AG04449 (cell line): Measurements from ENCODE around the gene CDK5RAP3.
"Not testable (repeated sequence)": the region's sequence is repeated elsewhere in the genome, so short reads cannot be mapped to it uniquely, and the experiment has no call there.

Experiments used
- CTCF ChIA-PET: fragments of 350-600 bp; formaldehyde crosslinking; extraction: SDS; loops from one replicate; lab custom pipeline; 2021; ENCODE audit warnings: antibody characterized with exemption; lab: Yijun Ruan, JAX
- POLR2A ChIA-PET: fragments of 400-600, 350-600 bp; formaldehyde crosslinking; extraction: SDS; loops from one replicate; lab custom pipeline; 2020; ENCODE audit warnings: antibody characterized with exemption, inconsistent platforms; lab: Yijun Ruan, JAX
- DNase-seq: peaks from one replicate; pipeline ENCODE4 v3.0.0-alpha.2; 2010; ENCODE audit warnings: low read depth, low spot score
- H3K4me3 ChIP-seq: 2 replicates; pipeline ENCODE4 v1.5.1; 2011; ENCODE audit warnings: low read depth, mild to moderate bottlenecking, control low read depth, low read length
- CTCF ChIP-seq: IDR thresholded peaks from one replicate; pipeline ENCODE4 v1.5.1; 2011; ENCODE audit warnings: mild to moderate bottlenecking, moderate library complexity, low read length, control low read depth, inconsistent platforms; ENCODE audit not compliant: insufficient read depth; ENCODE audit errors: missing control alignments

CDK5RAP3 gene

GRCh38 chr17:47929218-47930000 lies 41.5 kb upstream of the CDK5RAP3 start:
- no peak for TF ChIP-seq CTCF
- no peak for DNase-seq
- ChIA-PET POLR2A (interaction anchor here (1.0 kb wide), 1 partner anchor 25 kb away, joined by 3 read pairs; no protein-coding TSS in a partner anchor), CTCF (interaction anchor here (0.9 to 6.4 kb wide), 7 partner anchors 7 to 49 kb away, joined by 3 to 40 read pairs (median 4); partner anchors contain the start of gene PNPO)
- no peak overlapping the region for H3K4me3 ChIP-seq

GRCh38 chr17:47931848-47932247 lies 39.1 kb upstream of the CDK5RAP3 start:
- CTCF ChIA-PET: interaction anchor here (1.3 to 6.4 kb wide), 3 partner anchors 14 to 46 kb away, joined by 4 to 40 read pairs (median 38); no protein-coding TSS in a partner anchor
- no peak overlapping the region for H3K4me3 ChIP-seq
- TF ChIP-seq CTCF: no peak
- POLR2A ChIA-PET: interaction anchor here (0.7 kb wide), 1 partner anchor 68 kb away, joined by 5 read pairs; no protein-coding TSS in a partner anchor
- DNase-seq: no peak

- POLR2A ChIA-PET: no interaction called here
- no peak overlapping the region for H3K4me3 ChIP-seq
- DNase-seq: no peak
- CTCF ChIA-PET: interaction anchor here (1.5 to 9.3 kb wide), 2 partner anchors 14 to 87 kb away, joined by 3 to 128 read pairs; no protein-coding TSS in a partner anchor
- no peak for TF ChIP-seq CTCF
Measured at GRCh38 chr17:47934856-47935255, 36.1 kb upstream of the CDK5RAP3 start.

- H3K4me3 ChIP-seq, POLR2A ChIA-PET, DNase-seq: not testable (repeated sequence)
- CTCF ChIA-PET: interaction anchor here (1.5 to 9.3 kb wide), 5 partner anchors 10 to 88 kb away, joined by 3 to 128 read pairs (median 4); partner anchors contain the start of gene CDK5RAP3
Measured at GRCh38 chr17:47935468-47935867, 35.4 kb upstream of the CDK5RAP3 start.

- H3K4me3 ChIP-seq: no peak overlapping the region
- ChIA-PET POLR2A (no interaction called here), CTCF (interaction anchor here (1.5 to 9.3 kb wide), 5 partner anchors 11 to 88 kb away, joined by 3 to 128 read pairs (median 4); partner anchors contain the start of gene CDK5RAP3)
- DNase-seq: peak; percentile 21
- TF ChIP-seq CTCF: no peak
Measured at GRCh38 chr17:47935961-47936360, 35.0 kb upstream of the CDK5RAP3 start.

- POLR2A ChIA-PET: no interaction called here
- no peak overlapping the region for H3K4me3 ChIP-seq
- CTCF ChIA-PET: interaction anchor here (0.7 to 9.3 kb wide), 4 partner anchors 8 to 97 kb away, joined by 3 to 128 read pairs (median 4); partner anchors contain the start of genes CDK5RAP3 and SCRN2
- TF ChIP-seq CTCF: no peak
- DNase-seq: no peak
Measured at GRCh38 chr17:47937941-47938340, 33.0 kb upstream of the CDK5RAP3 start.
